GM23338 (cell line): ENCODE measurements around the gene STK24. TPM values are rescaled to one million over a fixed set of nuclear protein-coding genes. Genes with fewer than 3 reads are reported as not detected.

Experiments used
- ATAC-seq: fragments of 200-7000 bp; cut with Tn5 transposase; 3 replicates; pipeline ENCODE4 v1.9.1; 2020
- DNase-seq: peaks from one replicate; pipeline ENCODE4 v3.0.0-alpha.2; 2015; ENCODE audit warnings: low spot score
- H2AFZ ChIP-seq: fragments of 200-600 bp; sonication (generic); 2 replicates; pipeline ENCODE4 v1.8.0; 2016; ENCODE audit warnings: antibody characterized with exemption, mild to moderate bottlenecking, moderate library complexity
- H3F3A ChIP-seq: fragments of 200-600 bp; sonication (generic); replicated peaks from 2 replicates; pipeline ENCODE4 v1.8.0; 2017; ENCODE audit warnings: antibody characterized with exemption, mixed run types, low read depth
- H3K27ac ChIP-seq: fragments of 200-600 bp; sonication (generic); 2 replicates; pipeline ENCODE4 v1.6.1; 2016; ENCODE audit warnings: low read depth
- H3K27me3 ChIP-seq: fragments of 200-600 bp; sonication (generic); 2 replicates; pipeline ENCODE4 v1.8.0; 2016; ENCODE audit warnings: mild to moderate bottlenecking, mixed run types, moderate library complexity; ENCODE audit not compliant: insufficient read depth
- H3K36me3 ChIP-seq: fragments of 200-600 bp; sonication (generic); 2 replicates; pipeline ENCODE4 v1.8.0; 2016; ENCODE audit warnings: mild to moderate bottlenecking; ENCODE audit not compliant: insufficient read depth
- H3K4me1 ChIP-seq: fragments of 200-600 bp; sonication (generic); 2 replicates; pipeline ENCODE4 v1.8.0; 2016; ENCODE audit warnings: mild to moderate bottlenecking, moderate library complexity; ENCODE audit not compliant: insufficient read depth
- H3K4me2 ChIP-seq: fragments of 200-600 bp; sonication (generic); 2 replicates; pipeline ENCODE4 v1.7.1; 2017; ENCODE audit warnings: mixed run types
- H3K4me3 ChIP-seq: fragments of 200-600 bp; sonication (generic); 2 replicates; pipeline ENCODE4 v1.6.1; 2016; ENCODE audit warnings: mixed run types
- H3K79me2 ChIP-seq: fragments of 200-600 bp; sonication (generic); replicated peaks from 2 replicates; pipeline ENCODE4 v1.8.0; 2017; ENCODE audit warnings: mild to moderate bottlenecking; ENCODE audit not compliant: insufficient read depth
- H3K9me2 ChIP-seq: fragments of 200-600 bp; sonication (generic); 2 replicates; pipeline ENCODE4 v1.8.0; 2017; ENCODE audit not compliant: insufficient read depth
- H4K20me1 ChIP-seq: fragments of 200-600 bp; sonication (generic); replicated peaks from 2 replicates; pipeline ENCODE4 v1.8.0; 2017; ENCODE audit warnings: mild to moderate bottlenecking; ENCODE audit not compliant: insufficient read depth
- H3K27ac Mint-ChIP-seq: 2 replicates; pipeline ENCODE4 v1.8.0; 2020; ENCODE audit warnings: inconsistent platforms, mild to moderate bottlenecking, moderate library complexity, mixed read lengths
- H3K27me3 Mint-ChIP-seq: 3 replicates; pipeline ENCODE4 v1.8.0; 2022; ENCODE audit warnings: low read depth, mild to moderate bottlenecking, moderate library complexity, mixed read lengths, inconsistent platforms; ENCODE audit not compliant: insufficient read depth, poor library complexity
- H3K36me3 Mint-ChIP-seq: 3 replicates; pipeline ENCODE4 v1.8.0; 2021; ENCODE audit warnings: low read depth, mild to moderate bottlenecking, inconsistent platforms, moderate library complexity, mixed read lengths
- H3K4me1 Mint-ChIP-seq: 3 replicates; pipeline ENCODE4 v1.8.0; 2020; ENCODE audit warnings: mild to moderate bottlenecking, inconsistent platforms, mixed read lengths
- H3K4me3 Mint-ChIP-seq: 3 replicates; pipeline ENCODE4 v1.8.0; 2021; ENCODE audit warnings: moderate library complexity, mild to moderate bottlenecking, inconsistent platforms, mixed read lengths
- H3K9me3 Mint-ChIP-seq: 3 replicates; pipeline ENCODE4 v1.8.0; 2020; ENCODE audit warnings: moderate library complexity, mild to moderate bottlenecking, inconsistent platforms, mixed read lengths
- CTCF ChIP-seq, 2 experiments: fragments of 200-600 bp in 1 of 2; sonication (generic) in 1 of 2; conservative IDR thresholded peaks; 2 replicates each; pipeline versions ENCODE4 v1.5.1 to v1.6.1; 2016 to 2017; ENCODE audit warnings: antibody characterized with exemption in 2 of 2, low read depth in 2 of 2, mild to moderate bottlenecking in 2 of 2, moderate library complexity in 1 of 2
- EZH2 ChIP-seq: fragments of 200-600 bp; sonication (generic); IDR thresholded peaks from one replicate; pipeline ENCODE4 v1.8.0; 2017; ENCODE audit warnings: antibody characterized with exemption, mild to moderate bottlenecking, low read depth; ENCODE audit not compliant: unreplicated experiment
- EZH2phosphoT487 ChIP-seq: fragments of 200-600 bp; sonication (generic); IDR thresholded peaks from one replicate; pipeline ENCODE4 v1.8.1; 2018; ENCODE audit warnings: antibody characterized with exemption; ENCODE audit not compliant: unreplicated experiment
- NANOG ChIP-seq: IDR thresholded peaks from 2 replicates; pipeline ENCODE4 v1.6.1; 2016; ENCODE audit warnings: antibody characterized with exemption, borderline replicate concordance
- POLR2AphosphoS5 ChIP-seq: IDR thresholded peaks from 2 replicates; pipeline ENCODE4 v1.6.1; 2016; ENCODE audit warnings: antibody characterized with exemption, low read depth
- REST ChIP-seq: IDR thresholded peaks from one replicate; pipeline ENCODE4 v1.6.1; 2018; ENCODE audit warnings: antibody characterized with exemption; ENCODE audit not compliant: unreplicated experiment
- ZNF114 ChIP-seq: fragments of 250-450 bp; sonication (Bioruptor Pico); IDR thresholded peaks from 2 replicates; pipeline ENCODE4 v1.5.0; 2020; ENCODE audit warnings: mild to moderate bottlenecking, moderate library complexity
- ZNF331 ChIP-seq: fragments of 250-450 bp; sonication (Bioruptor Pico); IDR thresholded peaks from 2 replicates; pipeline ENCODE4 v1.5.0; 2020; ENCODE audit warnings: low read depth, mild to moderate bottlenecking, moderate library complexity
- polyA plus RNA-seq: library from polyadenylated mRNA; unstranded; fragments of >200 nt; fragmentation: Nextera tagmentation; extraction: Ambion mirVana; gene quantifications from 2 replicates; pipeline ENCODE4 v1.2.1, GENCODE V29; 2016
- total RNA-seq: library from RNA; depleted of rRNA; stranded (reverse); fragments of >200 nt; shearing (Covaris generic); gene quantifications from 2 replicates; pipeline ENCODE4 v1.2.3, GENCODE V29; 2014

STK24 gene
- total and polyA plus RNA-seq, 2 experiments from 2014 or later = 56.5 to 144 TPM

- Histone ChIP-seq H3F3A (peaks cover 8% of the 10 kb centered on the region), H4K20me1 (peaks cover 25% of the 10 kb centered on the region), H3K4me3 (no peak overlapping the region), H3K79me2 (peaks cover 77% of the 10 kb centered on the region), H3K27me3 (no peaks in the 10 kb centered on the region), H3K4me1 (peaks cover 50% of the 10 kb centered on the region), H3K36me3 (no peaks in the 10 kb centered on the region; the same call in 1 of the 2 replicates), H3K4me2 (peak overlapping the region; percentile 24; the same call in 1 of the 2 replicates), H3K9me2 (no peaks in the 10 kb centered on the region), H3K27ac (no peak overlapping the region), H2AFZ (no peak overlapping the region)
- no peaks in the 10 kb centered on the region for H3K9me3 Mint-ChIP-seq
- peak overlapping the region; percentile 39; the same call in 2 of the 3 replicates for H3K4me3 Mint-ChIP-seq
- no peak for TF ChIP-seq EZH2
- peak; percentile 80 for DNase-seq
- peak; percentile 86 for ATAC-seq
- H3K36me3 Mint-ChIP-seq = peaks cover 42% of the 10 kb centered on the region
- H3K4me1 Mint-ChIP-seq = peaks cover 58% of the 10 kb centered on the region
- no peak overlapping the region for H3K27ac Mint-ChIP-seq
- peaks cover 2% of the 10 kb centered on the region for H3K27me3 Mint-ChIP-seq
These were observed 101.4 kb downstream of the STK24 start for GRCh38 chr13:98475522-98475921.

- peaks cover 43% of the 10 kb centered on the region for H3K4me1 ChIP-seq
- no peak for ATAC-seq
- peaks cover 55% of the 10 kb centered on the region for H3K4me1 Mint-ChIP-seq
- peaks cover 2% of the 10 kb centered on the region for H3K27me3 Mint-ChIP-seq
- H3K36me3 ChIP-seq = no peaks in the 10 kb centered on the region; the same call in 1 of the 2 replicates
- H3K4me2 ChIP-seq = 0 out of 2 replicates have a peak overlapping the region, but pooled peaks have one; percentile 24
- no peaks in the 10 kb centered on the region for H3K9me3 Mint-ChIP-seq
- H3K36me3 Mint-ChIP-seq = peaks cover 42% of the 10 kb centered on the region
- peaks cover 8% of the 10 kb centered on the region for H3F3A ChIP-seq
- no peak overlapping the region for H3K4me3 Mint-ChIP-seq
- H3K27ac ChIP-seq = no peak overlapping the region
- H3K27ac Mint-ChIP-seq = no peak overlapping the region
- no peak overlapping the region for H2AFZ ChIP-seq
- no peak for TF ChIP-seq ZNF331 (CRISPR knock-in tag)
- TF ChIP-seq NANOG = no peak
- TF ChIP-seq POLR2AphosphoS5 = no peak
- TF ChIP-seq CTCF (conservative IDR thresholded peaks at IDR 0.05; ENCODE audit: low read depth in 2 of 2) = no peak
- no peak for TF ChIP-seq EZH2
- peaks cover 77% of the 10 kb centered on the region for H3K79me2 ChIP-seq
- no peak overlapping the region for H3K4me3 ChIP-seq
- DNase-seq = no peak
- H3K27me3 ChIP-seq = no peaks in the 10 kb centered on the region
- no peaks in the 10 kb centered on the region for H3K9me2 ChIP-seq
- H4K20me1 ChIP-seq = peaks cover 29% of the 10 kb centered on the region
These were observed 102.1 kb downstream of the STK24 start for GRCh38 chr13:98474761-98475160.

GRCh38 chr13:98474292-98474691 is 102.6 kb downstream of the STK24 start:
- peaks cover 50% of the 10 kb centered on the region for H3K4me1 Mint-ChIP-seq
- H3K9me3 Mint-ChIP-seq = no peaks in the 10 kb centered on the region
- H3K27ac Mint-ChIP-seq = peak overlapping the region; percentile 70; the same call in 1 of the 2 replicates
- no peak overlapping the region for H2AFZ ChIP-seq
- no peaks in the 10 kb centered on the region for H3K9me2 ChIP-seq
- peaks cover 8% of the 10 kb centered on the region for H3F3A ChIP-seq
- H3K36me3 ChIP-seq = no peaks in the 10 kb centered on the region; the same call in 1 of the 2 replicates
- peaks cover 2% of the 10 kb centered on the region for H3K27me3 Mint-ChIP-seq
- no peaks in the 10 kb centered on the region for H3K27me3 ChIP-seq
- DNase-seq (no peak), ATAC-seq (no peak)
- H3K4me1 ChIP-seq = peaks cover 39% of the 10 kb centered on the region
- no peak overlapping the region for H3K4me2 ChIP-seq
- no peak overlapping the region for H3K4me3 Mint-ChIP-seq
- no peak overlapping the region for H3K4me3 ChIP-seq
- H3K79me2 ChIP-seq = peaks cover 76% of the 10 kb centered on the region
- peaks cover 42% of the 10 kb centered on the region for H3K36me3 Mint-ChIP-seq
- no peak overlapping the region for H3K27ac ChIP-seq
- peaks cover 24% of the 10 kb centered on the region for H4K20me1 ChIP-seq
- TF ChIP-seq EZH2 (no peak), ZNF114 (no peak), CTCF (conservative IDR thresholded peaks at IDR 0.05; ENCODE audit: low read depth in 2 of 2) (no peak; a peak in 1 of 4 replicates), EZH2phosphoT487 (no peak), REST (no peak)
